DOHH2 (cell line): ENCODE measurements around the gene ADTRP.

ENCODE experiments used
- H3F3A ChIP-seq: fragments of 200-600 bp; sonication (generic), shearing (Covaris generic); 2 replicates; pipeline ENCODE4 v1.6.0; 2016; ENCODE audit warnings: antibody characterized with exemption, mild to moderate bottlenecking; ENCODE audit not compliant: control insufficient read depth, insufficient read depth
- H3K27ac ChIP-seq: fragments of 200-600 bp; sonication (generic); 2 replicates; pipeline ENCODE4 v1.5.1; 2014; ENCODE audit warnings: low read depth, mild to moderate bottlenecking, low read length, moderate library complexity
- H3K27me3 ChIP-seq: fragments of 200-600 bp; sonication (generic); 2 replicates; pipeline ENCODE4 v1.6.1; 2014; ENCODE audit warnings: mild to moderate bottlenecking, low read length, mixed read lengths; ENCODE audit not compliant: control insufficient read depth
- H3K36me3 ChIP-seq: fragments of 200-600 bp; sonication (generic); 2 replicates; pipeline ENCODE4 v1.6.1; 2014; ENCODE audit warnings: mild to moderate bottlenecking, low read length, moderate library complexity, mixed read lengths; ENCODE audit not compliant: control insufficient read depth
- H3K4me1 ChIP-seq: fragments of 200-600 bp; sonication (generic); 2 replicates; pipeline ENCODE4 v1.6.1; 2014; ENCODE audit warnings: mild to moderate bottlenecking, low read length, mixed read lengths; ENCODE audit not compliant: control insufficient read depth
- H3K4me2 ChIP-seq: fragments of 200-600 bp; sonication (generic); 2 replicates; pipeline ENCODE4 v1.6.0; 2014; ENCODE audit warnings: mild to moderate bottlenecking, low read length, moderate library complexity
- H3K4me3 ChIP-seq: fragments of 200-600 bp; sonication (generic); 2 replicates; pipeline ENCODE4 v1.5.1; 2014; ENCODE audit warnings: mild to moderate bottlenecking, low read length, mixed read lengths
- H3K79me2 ChIP-seq: fragments of 200-600 bp; sonication (generic); 2 replicates; pipeline ENCODE4 v1.6.1; 2014; ENCODE audit warnings: mild to moderate bottlenecking, low read length, mixed read lengths; ENCODE audit not compliant: control insufficient read depth
- H3K9me2 ChIP-seq: fragments of 200-600 bp; sonication (generic); replicated peaks from 2 replicates; pipeline ENCODE4 v1.6.1; 2014; ENCODE audit warnings: mild to moderate bottlenecking, low read length, mixed read lengths; ENCODE audit not compliant: control insufficient read depth
- H3K9me3 ChIP-seq: fragments of 200-600 bp; sonication (generic); 2 replicates; pipeline ENCODE4 v1.6.1; 2014; ENCODE audit warnings: antibody characterized with exemption, low read length, mixed read lengths; ENCODE audit not compliant: control insufficient read depth, insufficient read depth
- H4K20me1 ChIP-seq: fragments of 200-600 bp; sonication (generic); 2 replicates; pipeline ENCODE4 v1.6.0; 2014; ENCODE audit warnings: low read depth, mild to moderate bottlenecking, antibody characterized with exemption, low read length, moderate library complexity; ENCODE audit not compliant: control insufficient read depth, insufficient read depth
- EZH2phosphoT487 ChIP-seq: fragments of 200-600 bp; sonication (generic); IDR thresholded peaks from 2 replicates; pipeline ENCODE4 v1.6.1; 2017; ENCODE audit warnings: borderline replicate concordance, mild to moderate bottlenecking, antibody characterized with exemption, low read length, moderate library complexity, mixed read lengths
- TF ChIP-seq, protein P1 (sequence below): fragments of 200-600 bp; sonication (generic); IDR thresholded peaks from one replicate; pipeline ENCODE4 v1.5.1; 2014; ENCODE audit warnings: antibody characterized with exemption, mild to moderate bottlenecking, low read depth, low read length; ENCODE audit not compliant: poor library complexity, severe bottlenecking

Gene ADTRP

DNA sequence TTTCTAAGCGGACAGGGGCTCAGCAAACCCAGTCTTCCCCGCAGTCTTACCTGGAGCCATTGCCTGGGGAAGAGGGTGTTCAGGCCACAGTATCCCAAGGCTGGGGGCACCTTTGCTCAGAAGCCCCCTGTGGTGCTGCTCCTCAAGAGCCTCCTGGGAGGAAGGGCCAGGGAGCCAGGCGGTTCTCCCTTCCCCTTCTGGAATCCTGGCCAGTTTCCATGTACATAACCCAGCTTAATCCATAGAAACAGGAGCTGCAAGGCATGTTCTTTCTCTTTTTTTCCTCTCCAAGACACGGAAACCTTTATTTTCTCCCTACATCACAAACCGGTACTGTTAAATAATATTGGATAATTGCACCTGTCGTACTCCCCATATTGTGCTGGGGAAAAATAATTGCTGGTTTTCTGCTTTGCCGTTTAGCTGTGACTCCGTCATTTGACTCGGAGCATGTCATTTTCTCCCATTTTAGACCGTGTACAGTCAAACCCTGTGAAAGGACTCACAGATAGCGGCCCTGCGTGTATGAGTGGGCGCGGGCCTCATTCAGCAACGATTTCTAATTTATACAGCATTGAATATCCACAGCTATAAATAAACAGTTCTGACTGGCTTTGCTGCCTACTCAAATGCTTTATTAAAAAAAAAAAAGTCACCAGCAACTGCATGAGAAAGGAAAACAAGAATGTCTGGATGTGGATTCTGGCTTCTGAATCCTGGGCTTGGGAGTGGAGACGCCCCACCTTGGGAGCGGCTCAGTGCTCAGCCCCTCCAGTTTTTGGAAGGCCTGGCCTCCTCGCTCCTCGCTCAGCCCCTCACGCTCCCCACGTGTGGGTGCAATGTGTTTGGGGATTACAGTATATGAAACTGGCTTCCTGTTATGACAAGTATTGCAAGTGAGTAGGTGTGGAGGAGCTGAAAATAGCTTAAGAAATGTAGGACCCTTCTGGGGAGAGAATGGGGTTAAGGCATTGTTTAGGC lies 67.3 kb downstream of the ADTRP start:
- H3K27me3 ChIP-seq = peaks cover 5% of the 10 kb centered on the region
- H3K4me1 ChIP-seq = no peaks in the 10 kb centered on the region
- no peaks in the 10 kb centered on the region for H3K9me3 ChIP-seq
- H3F3A ChIP-seq = no peaks in the 10 kb centered on the region
- no peaks in the 10 kb centered on the region for H4K20me1 ChIP-seq
- no peak overlapping the region for H3K4me2 ChIP-seq
- H3K9me2 ChIP-seq = no peaks in the 10 kb centered on the region
- TF ChIP-seq, protein P1, sequence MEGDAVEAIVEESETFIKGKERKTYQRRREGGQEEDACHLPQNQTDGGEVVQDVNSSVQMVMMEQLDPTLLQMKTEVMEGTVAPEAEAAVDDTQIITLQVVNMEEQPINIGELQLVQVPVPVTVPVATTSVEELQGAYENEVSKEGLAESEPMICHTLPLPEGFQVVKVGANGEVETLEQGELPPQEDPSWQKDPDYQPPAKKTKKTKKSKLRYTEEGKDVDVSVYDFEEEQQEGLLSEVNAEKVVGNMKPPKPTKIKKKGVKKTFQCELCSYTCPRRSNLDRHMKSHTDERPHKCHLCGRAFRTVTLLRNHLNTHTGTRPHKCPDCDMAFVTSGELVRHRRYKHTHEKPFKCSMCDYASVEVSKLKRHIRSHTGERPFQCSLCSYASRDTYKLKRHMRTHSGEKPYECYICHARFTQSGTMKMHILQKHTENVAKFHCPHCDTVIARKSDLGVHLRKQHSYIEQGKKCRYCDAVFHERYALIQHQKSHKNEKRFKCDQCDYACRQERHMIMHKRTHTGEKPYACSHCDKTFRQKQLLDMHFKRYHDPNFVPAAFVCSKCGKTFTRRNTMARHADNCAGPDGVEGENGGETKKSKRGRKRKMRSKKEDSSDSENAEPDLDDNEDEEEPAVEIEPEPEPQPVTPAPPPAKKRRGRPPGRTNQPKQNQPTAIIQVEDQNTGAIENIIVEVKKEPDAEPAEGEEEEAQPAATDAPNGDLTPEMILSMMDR = no peak
- TF ChIP-seq EZH2phosphoT487 = no peak
- H3K36me3 ChIP-seq = no peaks in the 10 kb centered on the region
- no peak overlapping the region for H3K4me3 ChIP-seq
- H3K27ac ChIP-seq = no peak overlapping the region
- H3K79me2 ChIP-seq = no peaks in the 10 kb centered on the region

DNA sequence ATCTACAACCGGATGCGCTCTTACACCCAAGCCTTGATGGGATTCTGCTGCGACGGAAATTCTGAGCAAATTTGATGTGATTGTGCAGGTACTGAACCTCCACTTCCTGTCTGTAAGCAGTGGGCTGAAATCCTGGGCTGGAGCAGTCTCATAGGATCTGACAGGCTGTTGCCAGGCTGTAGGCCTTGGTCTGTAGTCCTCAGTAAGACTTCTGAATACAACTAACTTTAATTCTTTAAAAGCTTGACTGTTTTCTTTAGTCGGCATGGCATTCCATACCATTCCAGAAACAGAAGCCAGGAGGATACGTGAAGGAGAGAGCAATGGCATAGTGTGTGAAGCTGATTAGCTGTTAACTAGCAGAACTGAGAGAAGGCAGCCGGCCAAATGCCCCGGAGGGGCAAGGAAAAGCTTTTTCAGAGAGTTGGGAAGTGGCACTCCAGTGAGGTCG lies 68.3 kb downstream of the ADTRP start:
- Histone ChIP-seq H3K79me2 (no peaks in the 10 kb centered on the region), H3K4me2 (no peak overlapping the region), H3K27me3 (peaks cover 5% of the 10 kb centered on the region), H3F3A (no peaks in the 10 kb centered on the region), H3K4me1 (no peaks in the 10 kb centered on the region), H4K20me1 (no peaks in the 10 kb centered on the region), H3K27ac (no peak overlapping the region), H3K36me3 (no peaks in the 10 kb centered on the region), H3K4me3 (no peak overlapping the region), H3K9me3 (no peaks in the 10 kb centered on the region), H3K9me2 (no peaks in the 10 kb centered on the region)
- TF ChIP-seq EZH2phosphoT487 = no peak
- TF ChIP-seq, protein P1 = no peak

DNA sequence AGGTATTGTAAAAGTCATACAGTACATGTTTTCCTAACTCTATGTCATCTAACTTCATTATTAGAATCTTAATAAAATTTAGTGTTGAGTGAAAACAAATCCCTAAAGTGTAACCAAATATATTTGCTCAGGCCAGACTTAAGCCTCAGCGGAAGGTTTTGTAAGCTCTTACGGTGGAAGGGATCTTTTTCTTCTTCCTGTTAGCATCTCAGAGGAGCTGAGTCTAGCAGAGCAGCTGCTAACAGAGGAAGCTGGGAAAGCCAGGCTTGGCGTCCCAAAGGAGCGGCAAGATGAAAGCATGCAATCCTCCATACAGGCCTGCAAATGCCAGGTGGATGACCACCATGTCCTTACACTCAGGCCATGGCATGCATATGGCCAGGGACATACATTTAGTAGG lies 72.4 kb downstream of the ADTRP start:
- Histone ChIP-seq H3K4me2 (no peak overlapping the region), H3K27ac (no peak overlapping the region), H3K4me3 (no peak overlapping the region), H3K9me2 (no peaks in the 10 kb centered on the region), H3K79me2 (no peaks in the 10 kb centered on the region), H3K9me3 (no peaks in the 10 kb centered on the region), H3K27me3 (peaks cover under 1% of the 10 kb centered on the region), H3K4me1 (no peaks in the 10 kb centered on the region), H4K20me1 (no peaks in the 10 kb centered on the region), H3F3A (no peaks in the 10 kb centered on the region), H3K36me3 (no peaks in the 10 kb centered on the region)
- TF ChIP-seq, protein P1 = no peak
- no peak for TF ChIP-seq EZH2phosphoT487
